ENCODE results near the gene AAGAB. TPM values are rescaled to one million over a fixed set of nuclear protein-coding genes. Genes with fewer than 3 reads are reported as not detected.
"Not testable (repeated sequence)": the region's sequence is repeated elsewhere in the genome, so short reads cannot be mapped to it uniquely, and the experiment has no call there.

The AAGAB gene
- total RNA-seq, 1 donor from 2014 or later, result 15.7 TPM

GRCh38 chr15:67164811-67165253 lies 89.6 kb downstream of the AAGAB start:
- peak; percentile 7 for ATAC-seq
- DNase-seq, result no peak
- intact Hi-C loops (cut with micrococcal nuclease), result loop anchor here (10.0 kb wide), 2 partner anchors 90 kb away; partner anchors contain the start of genes AAGAB and IQCH

DNA sequence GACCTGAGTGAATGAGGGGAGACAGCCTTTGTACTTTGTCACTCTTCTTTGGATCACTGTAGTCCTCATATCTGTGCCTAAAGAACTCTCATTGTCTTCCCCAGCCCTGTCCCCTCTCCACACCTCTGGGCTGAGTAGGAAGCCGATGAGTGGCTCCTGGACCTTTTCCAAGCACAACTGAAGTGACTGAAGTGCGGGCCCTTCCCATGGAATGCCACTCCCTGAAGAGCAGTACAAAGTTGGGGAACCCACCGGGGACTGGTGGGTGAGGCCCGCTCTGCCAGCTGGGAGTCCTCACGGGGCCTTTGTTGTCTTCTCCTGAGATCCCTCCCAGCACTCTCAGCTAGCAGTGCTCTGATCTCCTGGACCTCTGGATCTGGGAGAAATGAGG lies 90.1 kb downstream of the AAGAB start:
- DNase-seq, result peak; percentile 52
- intact Hi-C loops (cut with micrococcal nuclease), result loop anchor here (10.0 kb wide), 2 partner anchors 90 kb away; partner anchors contain the start of genes AAGAB and IQCH
- ATAC-seq, result peak; percentile 58

DNA sequence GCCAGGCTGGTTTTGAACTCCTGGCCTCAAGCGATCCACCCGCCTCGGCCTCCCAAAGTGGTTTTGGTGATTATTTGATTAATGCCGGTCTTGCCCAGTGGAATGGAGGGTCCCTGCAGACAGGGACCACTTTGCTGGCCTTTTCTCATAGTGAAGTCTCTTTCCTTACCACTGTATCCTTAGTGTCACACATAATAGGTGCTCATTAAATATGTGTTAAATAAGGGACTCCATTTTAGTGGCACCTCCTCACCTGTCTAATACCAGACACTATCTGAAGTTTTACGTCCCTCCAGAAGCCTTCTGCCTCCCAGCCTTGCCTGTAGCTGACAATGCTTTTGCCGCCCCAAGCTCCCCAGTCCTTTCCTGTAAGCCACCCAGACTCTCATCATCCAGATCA lies 91.3 kb downstream of the AAGAB start:
- ATAC-seq, result no peak
- intact Hi-C loops (cut with micrococcal nuclease), result loop anchor here (10.0 kb wide), 2 partner anchors 88 to 92 kb away; partner anchors contain the start of genes AAGAB and IQCH
- DNase-seq, result no peak

DNA sequence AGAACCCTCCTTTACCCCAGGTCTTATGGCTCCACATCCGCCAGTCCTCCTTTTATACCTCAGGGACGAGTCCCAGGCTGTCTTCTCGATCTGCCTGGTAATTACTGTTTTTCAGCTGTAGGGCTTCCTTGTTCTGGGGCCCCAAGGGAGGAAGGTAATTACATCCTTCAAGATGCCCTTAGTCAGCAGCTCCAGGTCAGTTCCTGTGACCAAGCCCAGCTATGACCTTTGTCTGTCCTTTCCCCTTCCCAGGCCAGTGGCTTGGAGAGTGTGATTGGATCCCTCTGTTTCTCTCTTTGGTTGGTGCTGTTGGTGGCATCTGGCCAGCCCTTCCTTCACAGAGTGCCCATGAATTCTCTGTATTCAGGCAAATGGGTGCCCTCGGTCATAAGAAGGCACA lies 92.6 kb downstream of the AAGAB start:
- ATAC-seq (no peak), DNase-seq (no peak)
- intact Hi-C loops (cut with micrococcal nuclease), result loop anchor here (10.0 kb wide), 2 partner anchors 87 to 93 kb away; partner anchors contain the start of genes AAGAB and IQCH

DNA sequence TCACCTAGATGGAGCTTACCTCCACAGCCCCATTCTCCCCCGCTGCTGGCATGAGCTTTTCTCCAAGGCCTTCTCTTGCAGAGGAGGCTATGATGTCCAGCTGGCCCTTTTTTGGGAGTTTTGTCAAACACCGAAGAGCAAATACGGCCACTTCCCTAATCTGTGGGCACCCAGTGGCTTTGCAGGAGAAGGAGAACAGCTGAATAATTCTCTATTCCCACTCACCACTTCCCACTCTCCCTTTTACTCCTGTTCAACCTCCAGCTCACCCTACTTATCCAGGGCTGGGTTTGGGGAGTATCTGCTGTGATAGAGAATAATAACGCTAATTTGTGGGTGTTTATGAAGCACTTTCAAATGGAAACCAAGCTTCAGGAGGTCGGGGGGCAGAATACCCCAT lies 93.0 kb downstream of the AAGAB start:
- DNase-seq (no peak), ATAC-seq (no peak)
- intact Hi-C loops (cut with micrococcal nuclease), result loop anchor here (10.0 kb wide), 2 partner anchors 87 to 93 kb away; partner anchors contain the start of genes AAGAB and IQCH

DNA sequence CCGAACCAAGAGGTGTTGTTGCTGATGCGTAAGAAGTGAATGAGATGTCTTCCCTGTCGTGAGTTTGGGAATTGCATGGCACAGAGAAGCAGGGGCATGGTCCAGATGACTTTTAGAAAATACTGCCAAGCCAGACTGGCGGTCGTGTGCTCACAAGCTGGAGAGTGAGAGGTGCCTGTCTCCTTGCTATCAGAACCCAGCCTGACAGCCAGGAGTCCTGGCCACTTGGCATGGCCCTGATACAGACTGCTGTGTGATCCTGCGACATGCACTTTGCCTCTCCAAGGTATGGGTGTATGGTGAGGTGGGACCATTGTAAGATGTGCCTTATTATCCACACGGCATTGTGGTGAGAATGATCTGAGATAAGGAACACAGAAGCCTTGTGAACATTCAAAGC lies 96.1 kb downstream of the AAGAB start:
- ATAC-seq (peak; percentile 77), DNase-seq (peak; percentile 56)
- intact Hi-C loops (cut with micrococcal nuclease), result no loop called here

GRCh38 chr15:67157521-67158252 lies 96.8 kb downstream of the AAGAB start:
- intact Hi-C loops (cut with micrococcal nuclease), result no loop called here
- peak; percentile 42 for ATAC-seq
- DNase-seq, result no peak

- intact Hi-C loops (cut with micrococcal nuclease), result no loop called here
- ATAC-seq, result no peak
- DNase-seq, result no peak
These were observed 97.6 kb downstream of the AAGAB start for GRCh38 chr15:67156834-67157233.

GRCh38 chr15:67156426-67156825 lies 98.0 kb downstream of the AAGAB start:
- ATAC-seq, result no peak
- intact Hi-C loops (cut with micrococcal nuclease), result no loop called here
- DNase-seq, result no peak

- ATAC-seq (no peak), DNase-seq (no peak)
- intact Hi-C loops (cut with micrococcal nuclease), result no loop called here
These were observed 100.2 kb downstream of the AAGAB start for GRCh38 chr15:67154249-67154648.

GRCh38 chr15:67153044-67153443 lies 101.4 kb downstream of the AAGAB start:
- DNase-seq; intact Hi-C loops (cut with micrococcal nuclease); ATAC-seq: not testable (repeated sequence)

DNA sequence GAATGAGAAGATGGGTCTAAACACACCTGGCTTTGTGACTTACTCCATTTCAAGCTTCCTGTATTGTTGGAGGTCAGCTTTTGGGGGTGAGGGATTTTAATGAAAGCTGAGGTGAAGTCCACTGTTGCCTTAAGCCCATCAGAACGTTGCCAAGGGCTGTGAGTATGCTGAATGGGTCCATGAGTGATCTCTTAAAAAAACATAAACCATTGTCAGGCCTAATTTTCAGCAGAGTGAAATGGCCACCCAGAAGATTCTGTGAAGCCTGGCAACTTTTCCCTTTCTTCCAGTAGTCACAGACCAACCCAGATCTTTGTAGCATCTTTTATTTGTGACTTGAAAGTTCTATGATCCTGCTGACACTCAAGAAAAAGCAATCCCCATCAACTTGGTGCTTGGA lies 102.0 kb downstream of the AAGAB start:
- DNase-seq (no peak), ATAC-seq (no peak)
- intact Hi-C loops (cut with micrococcal nuclease), result no loop called here

Other genes starting within 250 kb of the AAGAB start
- 16.7 TPM for gene SMAD3, start 189.1 kb downstream of the AAGAB start, total RNA-seq
- gene IQCH, start 125 bp upstream of the AAGAB start, total RNA-seq, result 0.64 TPM

All from left ventricle myocardium superior (tissue), 1 donor.